Activated T-helper 2 cell treated with anti-CD3 and anti-CD28 coated beads, Interferon-gamma antibody, Interleukin-2, Interleukin-4, amounts not matched to agents 10 μg/mL and 5 μg/mL and 100 μg/mL, durations not matched to agents 14 hours and 24 hours and 36 hours (primary cell): ENCODE measurements around the gene FAXC. TPM values are rescaled to one million over a fixed set of nuclear protein-coding genes. Genes with fewer than 3 reads are reported as not detected.
"Not testable (repeated sequence)": the region's sequence is repeated elsewhere in the genome, so short reads cannot be mapped to it uniquely, and the experiment has no call there.

Experiments used
- DNase-seq: peaks from one replicate; pipeline ENCODE4 v3.0.0; 2021; ENCODE audit warnings: low spot score
- H3K27ac Mint-ChIP-seq: one replicate; pipeline ENCODE4 v1.8.0; 2021; ENCODE audit warnings: mixed read lengths
- H3K27me3 Mint-ChIP-seq: one replicate; pipeline ENCODE4 v1.8.0; 2021; ENCODE audit warnings: low read depth, mixed read lengths
- H3K36me3 Mint-ChIP-seq: one replicate; pipeline ENCODE4 v1.8.0; 2021; ENCODE audit warnings: low read depth, mixed read lengths
- H3K4me1 Mint-ChIP-seq: one replicate; pipeline ENCODE4 v1.8.0; 2021; ENCODE audit warnings: low read depth, mixed read lengths
- H3K4me3 Mint-ChIP-seq: one replicate; pipeline ENCODE4 v1.8.0; 2021; ENCODE audit warnings: low read depth, mild to moderate bottlenecking, moderate library complexity, mixed read lengths
- H3K9me3 Mint-ChIP-seq: one replicate; pipeline ENCODE4 v1.8.0; 2021; ENCODE audit warnings: mixed read lengths
- intact Hi-C: fragments of 100-400 bp; cut with micrococcal nuclease; formaldehyde crosslinking; loops from one replicate; pipeline ENCODE4 v1.15.1; 2023
- total RNA-seq: library from RNA; stranded (reverse); gene quantifications from 2 replicates; pipeline ENCODE4 v1.2.3, GENCODE V29; 2022

The FAXC gene
- total RNA-seq, 1 donor from 2014 or later, result not detected

GRCh38 chr6:99356641-99357040, 7.2 kb upstream of the FAXC start:
- H3K4me1 Mint-ChIP-seq, result no peaks in the 10 kb centered on the region
- no peak overlapping the region for H3K4me3 Mint-ChIP-seq
- no peaks in the 10 kb centered on the region for H3K9me3 Mint-ChIP-seq
- DNase-seq, result no peak
- intact Hi-C loops, result no loop called here
- no peaks in the 10 kb centered on the region for H3K36me3 Mint-ChIP-seq
- peaks cover 35% of the 10 kb centered on the region for H3K27me3 Mint-ChIP-seq
- no peak overlapping the region for H3K27ac Mint-ChIP-seq

- Mint-ChIP-seq H3K9me3 (no peaks in the 10 kb centered on the region), H3K27ac (no peak overlapping the region), H3K27me3 (peaks cover 49% of the 10 kb centered on the region), H3K4me3 (no peak overlapping the region), H3K4me1 (no peaks in the 10 kb centered on the region), H3K36me3 (no peaks in the 10 kb centered on the region)
- intact Hi-C loops, result no loop called here
- DNase-seq, result no peak
These were observed 5.5 kb upstream of the FAXC start for GRCh38 chr6:99354983-99355382.

DNA sequence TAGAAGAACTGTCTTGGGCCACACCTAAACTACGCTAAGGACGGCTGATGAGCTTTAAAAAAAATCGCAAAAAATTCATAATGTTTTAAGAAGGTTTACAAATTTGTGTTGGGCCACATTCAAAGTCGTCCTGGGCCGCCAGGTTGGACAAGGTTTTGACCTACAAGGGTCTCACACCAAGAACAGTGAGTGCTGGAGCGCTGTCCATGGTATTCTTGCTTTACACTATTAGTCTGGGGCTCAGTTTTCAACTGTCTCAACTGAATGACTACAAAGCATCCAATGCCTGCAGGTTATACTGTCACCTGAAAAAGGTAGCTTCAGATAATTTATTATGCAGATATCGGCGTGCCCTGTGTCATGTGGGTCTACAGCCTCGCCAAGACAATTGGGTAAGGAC, 3.7 kb upstream of the FAXC start:
- Mint-ChIP-seq H3K27ac (no peak overlapping the region), H3K4me3 (no peak overlapping the region)
- intact Hi-C loops, result no loop called here

DNA sequence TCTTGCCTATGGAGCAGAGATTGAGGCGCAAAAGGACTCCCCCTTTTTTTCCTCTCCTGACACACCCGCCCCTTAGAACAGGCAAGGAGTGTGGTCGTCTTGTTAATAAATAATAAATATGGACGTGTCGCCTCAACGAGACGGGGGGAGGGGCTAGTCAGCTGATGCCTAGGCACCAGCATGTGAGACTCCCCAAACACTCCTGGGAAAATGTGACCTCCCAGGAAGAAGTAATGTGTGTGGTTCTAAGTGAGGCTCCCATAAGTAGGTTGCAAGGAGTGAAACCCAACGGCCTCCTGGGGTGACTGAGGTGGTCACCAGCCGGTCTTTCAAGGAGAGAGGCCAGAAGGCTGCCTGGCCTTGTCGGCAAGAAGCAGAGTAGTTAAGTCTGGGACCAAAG, 1.1 kb upstream of the FAXC start:
- Mint-ChIP-seq H3K9me3 (no peaks in the 10 kb centered on the region), H3K4me3 (peak overlapping the region; percentile 5), H3K4me1 (peaks cover 1% of the 10 kb centered on the region), H3K27me3 (peaks cover 64% of the 10 kb centered on the region), H3K36me3 (no peaks in the 10 kb centered on the region), H3K27ac (no peak overlapping the region)
- intact Hi-C loops, result no loop called here
- DNase-seq, result no peak

More for the DNA sequence above, 3.7 kb upstream of the FAXC start:
- Mint-ChIP-seq H3K36me3 (no peaks in the 10 kb centered on the region), H3K9me3 (no peaks in the 10 kb centered on the region), H3K4me1 (no peaks in the 10 kb centered on the region), H3K27me3 (peaks cover 58% of the 10 kb centered on the region)
- no peak for DNase-seq

DNA sequence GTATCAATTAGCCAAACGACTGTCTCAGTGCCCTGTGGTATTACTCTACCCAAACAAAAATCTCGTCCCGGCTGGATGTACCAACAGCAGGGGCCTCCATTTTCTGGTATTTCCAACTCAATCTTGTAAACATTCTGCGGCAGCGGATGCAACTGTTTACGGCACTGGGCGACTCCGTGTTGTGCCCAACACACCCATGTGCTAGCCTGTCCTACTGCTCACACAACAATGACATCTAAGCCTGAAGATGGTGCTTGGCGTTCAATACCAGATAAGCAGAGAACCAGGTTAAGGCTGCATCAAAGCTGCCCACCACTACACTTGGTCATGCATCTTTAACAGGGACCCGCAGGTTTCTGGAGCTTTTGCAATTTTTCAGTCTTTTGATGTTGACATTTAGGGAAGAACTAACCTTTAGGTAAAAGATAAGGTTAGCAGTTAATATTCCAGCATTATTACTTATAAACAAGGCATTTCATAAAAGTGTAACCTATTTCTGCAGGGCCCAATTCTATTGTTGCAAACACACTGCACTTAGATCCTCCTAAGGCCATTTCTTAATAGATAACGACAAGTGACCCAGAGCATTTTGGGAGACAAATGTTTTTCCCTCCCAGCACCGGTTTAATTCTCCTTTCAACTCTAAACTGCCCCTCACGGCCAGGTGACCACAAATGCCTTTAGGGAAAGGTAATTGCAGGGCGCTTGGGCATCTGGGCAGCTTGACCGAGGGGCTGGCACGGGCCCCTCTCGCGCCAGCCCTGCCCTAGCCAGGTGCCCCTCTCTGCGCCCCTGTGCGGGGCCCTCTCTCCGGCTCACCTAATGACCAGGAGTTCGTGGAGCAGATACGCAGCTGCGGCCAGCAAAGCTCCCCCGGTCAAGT, 945 bp downstream of the FAXC start:
- Mint-ChIP-seq H3K27me3 (peaks cover 66% of the 10 kb centered on the region), H3K4me3 (peak overlapping the region; percentile 30), H3K9me3 (no peaks in the 10 kb centered on the region), H3K27ac (no peak overlapping the region), H3K4me1 (peaks cover 11% of the 10 kb centered on the region), H3K36me3 (no peaks in the 10 kb centered on the region)
- intact Hi-C loops, result loop anchor here (5.0 to 10.0 kb wide), 2 partner anchors 44 to 504 kb away; partner anchors contain the start of gene COQ3
- DNase-seq, result no peak

DNA sequence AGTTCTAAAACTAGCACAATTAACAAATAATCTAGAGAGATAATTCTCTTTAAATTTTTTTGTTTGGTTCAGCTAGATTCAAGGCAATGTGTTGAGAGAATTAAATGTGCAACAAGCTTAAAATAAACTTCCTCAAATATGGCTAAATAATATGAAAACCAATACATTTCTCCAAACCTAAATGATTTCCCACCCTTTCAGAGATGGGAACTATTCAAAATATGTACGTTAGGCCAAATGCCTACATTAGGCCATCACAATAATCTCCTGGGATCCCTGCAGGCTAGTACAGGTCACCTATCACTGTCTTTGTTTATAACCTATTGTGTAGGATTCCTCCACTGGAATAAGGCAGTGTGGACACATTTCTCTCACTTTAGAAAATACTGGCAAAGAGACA, 1.7 kb downstream of the FAXC start:
- Mint-ChIP-seq H3K36me3 (no peaks in the 10 kb centered on the region), H3K4me1 (peaks cover 11% of the 10 kb centered on the region), H3K27ac (no peak overlapping the region), H3K4me3 (no peak overlapping the region), H3K27me3 (peaks cover 63% of the 10 kb centered on the region), H3K9me3 (no peaks in the 10 kb centered on the region)
- intact Hi-C loops, result loop anchor here (5.0 to 10.0 kb wide), 2 partner anchors 44 to 503 kb away; partner anchors contain the start of gene COQ3
- no peak for DNase-seq

GRCh38 chr6:99346595-99346994, 2.9 kb downstream of the FAXC start:
- Mint-ChIP-seq H3K9me3 (no peaks in the 10 kb centered on the region), H3K27me3 (peaks cover 65% of the 10 kb centered on the region), H3K27ac (no peak overlapping the region), H3K36me3 (no peaks in the 10 kb centered on the region), H3K4me1 (peaks cover 11% of the 10 kb centered on the region), H3K4me3 (no peak overlapping the region)
- no peak for DNase-seq
- intact Hi-C loops, result loop anchor here (5.0 to 10.0 kb wide), 2 partner anchors 46 to 502 kb away; partner anchors contain the start of gene COQ3

GRCh38 chr6:99345164-99345563, 4.3 kb downstream of the FAXC start:
- DNase-seq, result no peak
- Mint-ChIP-seq H3K4me1 (peaks cover 11% of the 10 kb centered on the region), H3K4me3 (no peak overlapping the region), H3K36me3 (no peaks in the 10 kb centered on the region), H3K27me3 (peaks cover 52% of the 10 kb centered on the region), H3K27ac (no peak overlapping the region), H3K9me3 (no peaks in the 10 kb centered on the region)
- intact Hi-C loops, result loop anchor here (2.0 to 10.0 kb wide), 3 partner anchors 20 to 500 kb away; partner anchors contain the start of gene COQ3

DNA sequence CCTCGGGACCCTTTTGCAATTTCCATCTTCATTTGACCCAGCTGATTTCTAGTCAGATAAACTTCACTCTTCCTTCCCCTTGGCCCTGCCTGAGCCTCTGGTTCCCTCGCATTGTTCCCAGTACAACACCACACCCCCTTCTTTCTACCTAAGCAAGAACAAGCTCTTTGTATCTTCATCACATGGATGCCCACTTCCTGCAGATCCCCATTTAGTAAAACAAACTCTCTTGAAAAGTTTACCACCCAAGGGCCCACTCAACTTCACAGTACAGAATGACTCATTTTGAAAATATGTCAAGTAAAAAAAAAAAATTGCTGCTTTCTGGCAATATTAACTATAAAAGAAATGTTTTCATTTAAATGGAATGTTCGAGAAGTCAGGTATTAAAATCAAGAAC, 5.2 kb downstream of the FAXC start:
- H3K27me3 Mint-ChIP-seq, result peaks cover 54% of the 10 kb centered on the region
- H3K36me3 Mint-ChIP-seq, result no peaks in the 10 kb centered on the region
- no peak overlapping the region for H3K4me3 Mint-ChIP-seq
- H3K4me1 Mint-ChIP-seq, result peaks cover 11% of the 10 kb centered on the region
- DNase-seq, result no peak
- H3K9me3 Mint-ChIP-seq, result no peaks in the 10 kb centered on the region
- intact Hi-C loops, result loop anchor here (2.0 to 10.0 kb wide), 2 partner anchors 21 to 499 kb away; no protein-coding TSS in a partner anchor
- H3K27ac Mint-ChIP-seq, result no peak overlapping the region

- Mint-ChIP-seq H3K9me3 (no peaks in the 10 kb centered on the region), H3K4me3 (no peak overlapping the region), H3K27ac (no peak overlapping the region), H3K36me3 (no peaks in the 10 kb centered on the region), H3K27me3 (peaks cover 43% of the 10 kb centered on the region), H3K4me1 (peaks cover 11% of the 10 kb centered on the region)
- DNase-seq, result no peak
- intact Hi-C loops, result loop anchor here (10.0 kb wide), 1 partner anchor 497 kb away; no protein-coding TSS in a partner anchor
These were observed 7.5 kb downstream of the FAXC start for GRCh38 chr6:99341862-99342455.

GRCh38 chr6:99338188-99338587, 11.3 kb downstream of the FAXC start:
- Mint-ChIP-seq H3K27ac (no peak overlapping the region), H3K4me1 (no peaks in the 10 kb centered on the region), H3K4me3 (no peak overlapping the region), H3K27me3 (peaks cover 25% of the 10 kb centered on the region), H3K9me3 (no peaks in the 10 kb centered on the region), H3K36me3 (no peaks in the 10 kb centered on the region)
- DNase-seq, result no peak
- intact Hi-C loops, result loop anchor here (10.0 kb wide), 2 partner anchors 177 to 247 kb away; partner anchors contain the start of gene USP45

- not testable (repeated sequence) for DNase-seq, H3K36me3 Mint-ChIP-seq, H3K4me3 Mint-ChIP-seq, H3K9me3 Mint-ChIP-seq, H3K27ac Mint-ChIP-seq, H3K4me1 Mint-ChIP-seq
- intact Hi-C loops, result loop anchor here (10.0 kb wide), 2 partner anchors 180 to 250 kb away; partner anchors contain the start of gene USP45
- peaks cover 23% of the 10 kb centered on the region for H3K27me3 Mint-ChIP-seq
These were observed 14.2 kb downstream of the FAXC start for GRCh38 chr6:99335298-99335697.
